B cell (primary cell): ENCODE data around the gene ZNF428. TPM values are rescaled to one million over a fixed set of nuclear protein-coding genes. Genes with fewer than 3 reads are reported as not detected.

ENCODE experiments used
- ATAC-seq: fragments of 200-7000 bp; cut with Tn5 transposase; one replicate; pipeline ENCODE4 v1.10.0; 2021; ENCODE audit warnings: low read depth, mild to moderate bottlenecking, moderate number of reproducible peaks, moderate library complexity
- CTCF ChIA-PET: fragments of 350-600 bp; sonication (Branson Sonifier 250); formaldehyde crosslinking; loops from one replicate; lab custom pipeline; 2021; ENCODE audit warnings: antibody characterized with exemption, inconsistent platforms; lab: Charles Lee
- POLR2A ChIA-PET: fragments of 350-600 bp; sonication (Branson Sonifier 250); formaldehyde crosslinking; loops from one replicate; lab custom pipeline; 2021; ENCODE audit warnings: antibody characterized with exemption; lab: Charles Lee
- DNase-seq: peaks from one replicate; pipeline ENCODE4 v3.0.0; 2013
- H2AFZ ChIP-seq: 2 replicates; pipeline ENCODE4 v1.6.1; 2012; ENCODE audit warnings: mild to moderate bottlenecking, low read depth, low read length; ENCODE audit not compliant: insufficient read depth, poor library complexity, severe bottlenecking
- H3K27ac ChIP-seq, 2 donors: 1 replicate in 1 of 2; 2 replicates in 1 of 2; pipeline ENCODE4 v1.5.1; 2012 to 2013; ENCODE audit warnings: low read length in 2 of 2, mild to moderate bottlenecking in 2 of 2, moderate library complexity in 1 of 2
- H3K27me3 ChIP-seq, 4 experiments: fragments of 200-600 bp in 1 of 4; sonication (generic) in 1 of 4; replicated peaks in 1 of 4; 1 replicate in 2 of 4; 2 replicates in 2 of 4; pipeline versions ENCODE4 v1.6.1 to v1.7.0; 2013 to 2016; ENCODE audit warnings: low read length in 3 of 4, mild to moderate bottlenecking in 2 of 4, mixed read lengths in 1 of 4, moderate library complexity in 1 of 4; ENCODE audit not compliant: insufficient read depth in 4 of 4, control insufficient read depth in 3 of 4; ENCODE audit errors: control extremely low read depth in 1 of 4
- H3K36me3 ChIP-seq, 2 experiments: replicated peaks in 1 of 2; 1 replicate in 1 of 2; 2 replicates in 1 of 2; pipeline versions ENCODE4 v1.6.1 to v1.7.1; 2013; ENCODE audit warnings: low read length in 1 of 2; ENCODE audit not compliant: insufficient read depth in 2 of 2, control insufficient read depth in 1 of 2; ENCODE audit errors: control extremely low read depth in 1 of 2, extremely low read depth in 1 of 2
- H3K4me1 ChIP-seq, 2 donors: fragments of 200-600 bp in 1 of 2; sonication (generic) in 1 of 2; 1 replicate in 1 of 2; 2 replicates in 1 of 2; pipeline versions ENCODE4 v1.5.1 to v1.6.1; 2013 to 2017; ENCODE audit warnings: low read length in 2 of 2; ENCODE audit not compliant: control insufficient read depth in 2 of 2, insufficient read depth in 2 of 2
- H3K4me2 ChIP-seq: replicated peaks from 2 replicates; pipeline ENCODE3; 2012; ENCODE audit warnings: mild to moderate bottlenecking, low read depth, low read length; ENCODE audit not compliant: poor library complexity, severe bottlenecking
- H3K4me3 ChIP-seq, 5 experiments: fragments of 200-600 bp in 1 of 5; sonication (generic) in 1 of 5; 1 replicate in 3 of 5; 2 replicates in 2 of 5; pipeline versions ENCODE4 v1.5.1 to v1.7.0; 2011 to 2016; ENCODE audit warnings: low read length in 4 of 5, mild to moderate bottlenecking in 4 of 5, low read depth in 2 of 5, control low read depth in 1 of 5, moderate library complexity in 1 of 5; ENCODE audit not compliant: insufficient read depth in 1 of 5; ENCODE audit errors: control extremely low read depth in 1 of 5, extremely low read depth in 1 of 5
- H3K79me2 ChIP-seq: fragments of 200-600 bp; sonication (generic); one replicate; pipeline ENCODE4 v1.6.0; 2016; ENCODE audit warnings: low read length; ENCODE audit not compliant: control insufficient read depth, insufficient read depth
- H3K9ac ChIP-seq: fragments of 200-600 bp; sonication (generic); 2 replicates; pipeline ENCODE4 v1.6.1; 2017; ENCODE audit warnings: mild to moderate bottlenecking, low read length, moderate library complexity
- H3K9me3 ChIP-seq, 3 donors: one replicate each; pipeline versions ENCODE4 v1.6.1 to v1.7.1; 2013; ENCODE audit warnings: low read length in 2 of 3; ENCODE audit not compliant: control insufficient read depth in 2 of 3, insufficient read depth in 1 of 3; ENCODE audit errors: control extremely low read depth in 1 of 3
- H4K20me1 ChIP-seq: 2 replicates; pipeline ENCODE4 v1.6.0; 2012; ENCODE audit warnings: mild to moderate bottlenecking, low read length; ENCODE audit not compliant: insufficient read depth, control insufficient read depth, poor library complexity, severe bottlenecking
- H3K27ac Mint-ChIP-seq: one replicate; pipeline ENCODE4 v1.8.0; 2021; ENCODE audit warnings: mixed read lengths
- H3K27me3 Mint-ChIP-seq: one replicate; pipeline ENCODE4 v1.8.0; 2021; ENCODE audit warnings: mixed read lengths
- H3K4me1 Mint-ChIP-seq: one replicate; pipeline ENCODE4 v1.8.0; 2021; ENCODE audit warnings: mixed read lengths
- H3K4me3 Mint-ChIP-seq: one replicate; pipeline ENCODE4 v1.8.0; 2021; ENCODE audit warnings: mixed read lengths
- H3K9me3 Mint-ChIP-seq: one replicate; pipeline ENCODE4 v1.8.0; 2022; ENCODE audit warnings: mixed read lengths; ENCODE audit not compliant: insufficient read depth
- CTCF ChIP-seq: fragments of 200-600 bp; IDR thresholded peaks from one replicate; pipeline ENCODE4 v1.8.0; 2022; ENCODE audit warnings: antibody characterized with exemption, mild to moderate bottlenecking
- EZH2 ChIP-seq: IDR thresholded peaks from 2 replicates; pipeline ENCODE4 v1.6.1; 2012; ENCODE audit warnings: borderline replicate concordance, low read depth, mild to moderate bottlenecking, moderate library complexity, low read length; ENCODE audit not compliant: insufficient read depth, poor library complexity, severe bottlenecking
- WGBS: methylation state at CpG from one replicate; pipeline ENCODE4 v1.1.5; 2013; ENCODE audit warnings: missing lambda C conversion rate; ENCODE audit not compliant: insufficient coverage; 5-methylcytosine and 5-hydroxymethylcytosine counted together
- intact Hi-C: fragments of 100-400 bp; cut with micrococcal nuclease; formaldehyde crosslinking; loops from one replicate; pipeline ENCODE4 v1.10.0; 2022
- polyA plus RNA-seq: library from polyadenylated mRNA; depleted of rRNA; stranded (reverse); fragments of >200 nt; gene quantifications from 2 replicates; pipeline ENCODE4 v1.2.3, GENCODE V29; 2012
- total RNA-seq, 2 donors: library from RNA; stranded (reverse); fragments of 120-200 nt in 1 of 2; gene quantifications; 1 replicate in 1 of 2; 2 replicates in 1 of 2; pipeline versions ENCODE4 v1.2.3 to v1.2.4, GENCODE V29; 2013 to 2022

The ZNF428 gene
- total and polyA plus RNA-seq, 2 donors (not counting 1 experiment from before 2014, with no cell fraction given) = 16.9 to 19.7 TPM

- WGBS = no CpG with 5 or more reads among the region's 1 CpG
- Histone ChIP-seq H3K9me3 (peaks cover 0 to 4% (median 0%) of the 10 kb centered on the region in 3 donors), H3K4me2 (no peak overlapping the region), H3K4me3 (no peak overlapping the region), H3K36me3 (peaks cover 0 to 24% of the 10 kb centered on the region in 2 experiments), H3K4me1 (peaks cover 14 to 15% of the 10 kb centered on the region in 2 donors), H3K27me3 (no peaks in the 10 kb centered on the region), H3K79me2 (peaks cover 44% of the 10 kb centered on the region), H3K27ac (no peak overlapping the region), H2AFZ (no peak overlapping the region), H3K9ac (no peak overlapping the region), H4K20me1 (peaks cover 14% of the 10 kb centered on the region)
- Mint-ChIP-seq H3K4me3 (no peak overlapping the region), H3K9me3 (no peaks in the 10 kb centered on the region), H3K27me3 (no peaks in the 10 kb centered on the region), H3K27ac (no peak overlapping the region), H3K4me1 (peaks cover 22% of the 10 kb centered on the region)
- TF ChIP-seq EZH2 = no peak
- no peak for TF ChIP-seq CTCF
- ATAC-seq (no peak), DNase-seq (no peak)
- intact Hi-C loops = no loop called here
- ChIA-PET CTCF (no interaction called here), POLR2A (no interaction called here)
These were observed 3.1 kb downstream of the ZNF428 start for GRCh38 chr19:43616306-43616705.

- no peaks in the 10 kb centered on the region for H3K27me3 ChIP-seq
- Mint-ChIP-seq H3K4me3 (no peak overlapping the region), H3K9me3 (no peaks in the 10 kb centered on the region), H3K27ac (no peak overlapping the region), H3K27me3 (no peaks in the 10 kb centered on the region), H3K4me1 (peaks cover 5% of the 10 kb centered on the region)
- no peak overlapping the region for H3K4me3 ChIP-seq
- H3K4me2 ChIP-seq = no peak overlapping the region
- ChIA-PET CTCF (no interaction called here), POLR2A (no interaction called here)
- peaks cover 36% of the 10 kb centered on the region for H3K79me2 ChIP-seq
- H3K36me3 ChIP-seq = peaks cover 0 to 26% of the 10 kb centered on the region in 2 experiments
- peaks cover 3 to 6% of the 10 kb centered on the region in 2 donors for H3K4me1 ChIP-seq
- TF ChIP-seq CTCF (no peak), EZH2 (no peak)
- no peak for ATAC-seq
- H3K27ac ChIP-seq = no peak overlapping the region
- H4K20me1 ChIP-seq = peaks cover 6% of the 10 kb centered on the region
- no peak overlapping the region for H3K9ac ChIP-seq
- intact Hi-C loops = no loop called here
- H3K9me3 ChIP-seq = no peaks in the 10 kb centered on the region
- 98% methylated on average over 10 of the region's 12 CpGs for WGBS
- no peak for DNase-seq
- H2AFZ ChIP-seq = no peak overlapping the region
These were observed 7.1 kb downstream of the ZNF428 start for GRCh38 chr19:43612374-43612773.
